Upper lobe of left lung (tissue), 6 donors: ENCODE measurements around the gene SEL1L. TPM values are rescaled to one million over a fixed set of nuclear protein-coding genes. Genes with fewer than 3 reads are reported as not detected.

Experiments
- ATAC-seq, 2 donors: fragments of 200-7000 bp; cut with Tn5 transposase; one replicate each; pipeline ENCODE4 v1.9.1; 2022; ENCODE audit warnings: mild to moderate bottlenecking in 2 of 2, moderate library complexity in 2 of 2; ENCODE audit not compliant: low FRiP score in 2 of 2
- DNase-seq, 2 donors: peaks; one replicate each; pipeline ENCODE4 v3.0.0-alpha.2; 2019 to 2020
- H3K27ac ChIP-seq, 4 donors: fragments of 200-600 bp; sonication (generic); one replicate each; pipeline ENCODE4 v1.5.1; 2016 to 2019
- H3K27me3 ChIP-seq, 4 donors: fragments of 200-600 bp; sonication (generic); one replicate each; pipeline ENCODE4 v1.5.1; 2017 to 2019
- H3K36me3 ChIP-seq, 4 donors: fragments of 200-600 bp; sonication (generic); one replicate each; pipeline ENCODE4 v1.5.1; 2016 to 2019
- H3K4me1 ChIP-seq, 4 donors: fragments of 200-600 bp; sonication (generic); one replicate each; pipeline ENCODE4 v1.5.1; 2018 to 2019
- H3K4me3 ChIP-seq, 4 donors: fragments of 200-600 bp; sonication (generic); one replicate each; pipeline ENCODE4 v1.5.1; 2017 to 2019; ENCODE audit warnings: mild to moderate bottlenecking in 2 of 4, moderate library complexity in 1 of 4
- H3K9me3 ChIP-seq, 4 donors: fragments of 200-600 bp; sonication (generic); one replicate each; pipeline ENCODE4 v1.5.1; 2018 to 2019
- CTCF ChIP-seq, 6 experiments: fragments of 450-650 bp in 4 of 6; fragments of 200-600 bp in 2 of 6; sonication (generic) in 2 of 6; IDR thresholded peaks; one replicate each; pipeline ENCODE4 v1.5.1; 2016 to 2019; ENCODE audit warnings: antibody characterized with exemption in 6 of 6
- EP300 ChIP-seq, 4 donors: sonication (generic); formaldehyde crosslinking; IDR thresholded peaks; one replicate each; pipeline ENCODE4 v1.5.1; 2017; ENCODE audit warnings: antibody characterized with exemption in 4 of 4, control low read depth in 2 of 4
- POLR2A ChIP-seq, 4 donors: fragments of 450-650 bp; IDR thresholded peaks; one replicate each; pipeline ENCODE4 v1.5.1; 2016 to 2017; ENCODE audit warnings: antibody characterized with exemption in 4 of 4, mild to moderate bottlenecking in 2 of 4
- POLR2AphosphoS5 ChIP-seq, 2 donors: sonication (generic); formaldehyde crosslinking; IDR thresholded peaks; one replicate each; pipeline ENCODE4 v1.5.1; 2017; ENCODE audit warnings: antibody characterized with exemption in 2 of 2
- WGBS, 2 donors: methylation state at CpG; one replicate each; pipeline ENCODE4 v1.1.5; 2017 to 2018; 5-methylcytosine and 5-hydroxymethylcytosine counted together
- total RNA-seq, 6 donors: library from RNA; depleted of rRNA in 4 of 6; stranded (reverse); fragments of >200 nt in 4 of 6; gene quantifications; one replicate each; pipeline versions ENCODE4 v1.1.0 to v1.2.1, GENCODE V29; 2016 to 2021
- donor health status: DM: no; HTN: no; CAD: no; lungs with moderate emphysema.
- donor health status: DM: no; HTN: yes; CAD: no; lungs with severe emphysema.

SEL1L gene
- total RNA-seq, 6 donors from 2014 or later = 24.1 to 120 (median 64.0) TPM

GRCh38 chr14:81452341-81453133 is 81.1 kb downstream of the SEL1L start:
- WGBS, 2 donors = 63 to 73% methylated on average over 11 of the region's 11 CpGs
- Histone ChIP-seq H3K36me3 (no peaks in the 10 kb centered on the region), H3K27ac (no peak overlapping the region), H3K27me3 (no peaks in the 10 kb centered on the region), H3K4me3 (no peak overlapping the region), H3K4me1 (peaks cover 0 to 13% (median 11%) of the 10 kb centered on the region in 4 donors), H3K9me3 (no peaks in the 10 kb centered on the region)
- no peak for ATAC-seq
- no peak for TF ChIP-seq CTCF (IDR thresholded peaks at IDR 0.05)
- DNase-seq = no peak

- Histone ChIP-seq H3K27ac (no peak overlapping the region), H3K4me1 (peaks cover 0 to 13% (median 11%) of the 10 kb centered on the region in 4 donors), H3K9me3 (no peaks in the 10 kb centered on the region), H3K4me3 (no peak overlapping the region), H3K27me3 (no peaks in the 10 kb centered on the region), H3K36me3 (no peaks in the 10 kb centered on the region)
- DNase-seq = no peak
- no peak for TF ChIP-seq POLR2A (IDR thresholded peaks at IDR 0.05)
- TF ChIP-seq CTCF (IDR thresholded peaks at IDR 0.05) = no peak
- no peak for TF ChIP-seq POLR2AphosphoS5 (IDR thresholded peaks at IDR 0.05)
- no peak for TF ChIP-seq EP300 (IDR thresholded peaks at IDR 0.05)
- no peak for ATAC-seq
- WGBS, 2 donors = 78 to 98% methylated on average over 3 of the region's 3 CpGs
These were observed 82.7 kb downstream of the SEL1L start for GRCh38 chr14:81450976-81451375.

GRCh38 chr14:81450100-81450531 is 83.5 kb downstream of the SEL1L start:
- no peak overlapping the region for H3K4me3 ChIP-seq
- peaks cover 0 to 13% (median 11%) of the 10 kb centered on the region in 4 donors for H3K4me1 ChIP-seq
- no peaks in the 10 kb centered on the region for H3K27me3 ChIP-seq
- ATAC-seq = peak; percentile 63 to 82
- no peak for TF ChIP-seq EP300 (IDR thresholded peaks at IDR 0.05)
- TF ChIP-seq CTCF (IDR thresholded peaks at IDR 0.05) = no peak
- TF ChIP-seq POLR2AphosphoS5 (IDR thresholded peaks at IDR 0.05) = no peak
- no peak for TF ChIP-seq POLR2A (IDR thresholded peaks at IDR 0.05)
- DNase-seq = peak in 1 of 2 donors; percentile 41
- WGBS, 2 donors = 46 to 48% methylated on average over 3 to 10 of the region's 10 CpGs
- H3K9me3 ChIP-seq = no peaks in the 10 kb centered on the region
- no peak overlapping the region for H3K27ac ChIP-seq
- no peaks in the 10 kb centered on the region for H3K36me3 ChIP-seq

- Histone ChIP-seq H3K4me3 (no peak overlapping the region), H3K4me1 (peaks cover 0 to 13% (median 11%) of the 10 kb centered on the region in 4 donors), H3K9me3 (no peaks in the 10 kb centered on the region), H3K27ac (no peak overlapping the region), H3K36me3 (no peaks in the 10 kb centered on the region), H3K27me3 (no peaks in the 10 kb centered on the region)
- WGBS, 2 donors = 65 to 79% methylated on average over 6 of the region's 6 CpGs
- DNase-seq (no peak), ATAC-seq (no peak)
- no peak for TF ChIP-seq EP300 (IDR thresholded peaks at IDR 0.05)
- no peak for TF ChIP-seq POLR2A (IDR thresholded peaks at IDR 0.05)
- TF ChIP-seq CTCF (IDR thresholded peaks at IDR 0.05) = no peak
- TF ChIP-seq POLR2AphosphoS5 (IDR thresholded peaks at IDR 0.05) = no peak
These were observed 84.1 kb downstream of the SEL1L start for GRCh38 chr14:81449576-81449975.

- ATAC-seq (peak in 1 of 2 donors; percentile 75), DNase-seq (no peak)
- 34 to 43% methylated on average over 3 to 4 of the region's 4 CpGs for WGBS, 2 donors
- TF ChIP-seq POLR2A (IDR thresholded peaks at IDR 0.05) (no peak), POLR2AphosphoS5 (IDR thresholded peaks at IDR 0.05) (peak in 1 of 2 donors; percentile 6), EP300 (IDR thresholded peaks at IDR 0.05) (no peak)
- Histone ChIP-seq H3K4me3 (no peak overlapping the region), H3K27me3 (no peaks in the 10 kb centered on the region), H3K27ac (peak overlapping the region in 2 of 4 donors; percentile 0 to 9), H3K9me3 (no peaks in the 10 kb centered on the region), H3K36me3 (no peaks in the 10 kb centered on the region), H3K4me1 (peaks cover 0 to 13% (median 11%) of the 10 kb centered on the region in 4 donors)
These were observed 84.5 kb downstream of the SEL1L start for GRCh38 chr14:81449114-81449513.
